Endothelial cell of umbilical vein (primary cell): ENCODE results near the gene PXMP4. TPM values are rescaled to one million over a fixed set of nuclear protein-coding genes. Genes with fewer than 3 reads are reported as not detected.

Experiments used
- BruUV-seq: library from RNA; stranded (reverse); fragments of 400-500 nt; replicated peaks from 2 replicates; lab custom pipeline; 2021; lab: Mats Ljungman, UMichigan
- CTCF ChIA-PET: fragments of 300-600, 350-600 bp; sonication (Branson Sonifier 250); formaldehyde crosslinking; loops from one replicate; lab custom pipeline; 2021; ENCODE audit warnings: antibody characterized with exemption, inconsistent platforms; lab: Charles Lee
- POLR2A ChIA-PET: fragments of 300-600, 350-600 bp; sonication (Branson Sonifier 250); formaldehyde crosslinking; loops from one replicate; lab custom pipeline; 2021; ENCODE audit warnings: antibody characterized with exemption, inconsistent platforms; lab: Charles Lee
- DNase-seq: peaks from one replicate; pipeline ENCODE4 v3.0.0-alpha.2; 2011; ENCODE audit warnings: low read depth, low spot score
- FAIRE-seq: peaks from 2 replicates; lab custom pipeline; 2011; peaks lifted over from hg19 to GRCh38; lab: Jason Lieb, UNC
- H2AFZ ChIP-seq: 2 replicates; pipeline ENCODE4 v1.6.0; 2012; ENCODE audit warnings: low read depth, low read length, control low read depth, inconsistent platforms
- H3K27ac ChIP-seq: 2 replicates; pipeline ENCODE4 v1.5.1; 2011; ENCODE audit warnings: low read depth, mild to moderate bottlenecking, control low read depth, low read length, moderate library complexity; ENCODE audit not compliant: insufficient read depth
- H3K27me3 ChIP-seq, 2 experiments: 2 replicates each; pipeline versions ENCODE4 v1.6.0 to v1.6.1; 2011; ENCODE audit warnings: low read length in 2 of 2, mixed read lengths in 1 of 2; ENCODE audit not compliant: control insufficient read depth in 2 of 2, insufficient read depth in 2 of 2
- H3K36me3 ChIP-seq, 2 experiments: 2 replicates in 1 of 2; 3 replicates in 1 of 2; pipeline ENCODE4 v1.5.1; 2011; ENCODE audit warnings: low read length in 2 of 2, mild to moderate bottlenecking in 1 of 2, moderate library complexity in 1 of 2; ENCODE audit not compliant: control insufficient read depth in 2 of 2, insufficient read depth in 2 of 2; ENCODE audit errors: extremely low read depth in 1 of 2
- H3K4me1 ChIP-seq: 3 replicates; pipeline ENCODE4 v1.5.1; 2011; ENCODE audit warnings: mild to moderate bottlenecking, low read length; ENCODE audit not compliant: control insufficient read depth, insufficient read depth; ENCODE audit errors: extremely low read depth
- H3K4me2 ChIP-seq: 2 replicates; pipeline ENCODE4 v1.6.1; 2011; ENCODE audit warnings: low read length, control low read depth, mixed read lengths; ENCODE audit not compliant: insufficient read depth
- H3K4me3 ChIP-seq, 3 experiments: fragments of 200-600 bp in 1 of 3; sonication (generic), shearing (Covaris generic) in 1 of 3; replicated peaks in 1 of 3; 2 replicates each; pipeline ENCODE4 v1.5.1; 2011 to 2016; ENCODE audit warnings: control low read depth in 3 of 3, low read length in 3 of 3, mild to moderate bottlenecking in 2 of 3, inconsistent platforms in 1 of 3, low read depth in 1 of 3, moderate library complexity in 1 of 3; ENCODE audit not compliant: insufficient read depth in 1 of 3
- H3K79me2 ChIP-seq: 2 replicates; pipeline ENCODE4 v1.6.0; 2012; ENCODE audit warnings: low read length, inconsistent platforms; ENCODE audit not compliant: control insufficient read depth, insufficient read depth
- H3K9ac ChIP-seq: replicated peaks from 2 replicates; pipeline ENCODE3; 2011; ENCODE audit warnings: low read length, control low read depth; ENCODE audit not compliant: insufficient read depth; ENCODE audit errors: extremely low read depth
- H3K9me1 ChIP-seq: replicated peaks from 3 replicates; pipeline ENCODE4 v1.6.0; 2011; ENCODE audit warnings: mild to moderate bottlenecking, low read length; ENCODE audit not compliant: control insufficient read depth, insufficient read depth; ENCODE audit errors: extremely low read depth
- H3K9me3 ChIP-seq: replicated peaks from 2 replicates; pipeline ENCODE4 v1.5.1; 2012; ENCODE audit warnings: low read length, inconsistent platforms; ENCODE audit not compliant: control insufficient read depth, insufficient read depth
- H4K20me1 ChIP-seq: replicated peaks from 2 replicates; pipeline ENCODE3; 2011; ENCODE audit warnings: mild to moderate bottlenecking, low read length; ENCODE audit not compliant: control insufficient read depth, insufficient read depth; ENCODE audit errors: extremely low read depth
- CTCF ChIP-seq, 2 donors: IDR thresholded peaks; 1 replicate in 1 of 2; 2 replicates in 1 of 2; pipeline ENCODE4 v1.5.1; 2011; ENCODE audit warnings: low read length in 2 of 2, mild to moderate bottlenecking in 2 of 2, moderate library complexity in 2 of 2, control low read depth in 1 of 2, inconsistent platforms in 1 of 2, low read depth in 1 of 2; ENCODE audit not compliant: insufficient read depth in 1 of 2; ENCODE audit errors: extremely low read depth in 1 of 2
- EZH2 ChIP-seq: IDR thresholded peaks from 2 replicates; pipeline ENCODE4 v1.6.1; 2012; ENCODE audit warnings: borderline replicate concordance, low read depth, mild to moderate bottlenecking, moderate library complexity, low read length, inconsistent platforms; ENCODE audit not compliant: severe bottlenecking
- GATA2 ChIP-seq: IDR thresholded peaks from 2 replicates; pipeline ENCODE4 v1.7.0; 2011; ENCODE audit warnings: low read depth, mild to moderate bottlenecking, moderate library complexity, mixed read lengths, low read length; ENCODE audit not compliant: insufficient read length, insufficient read depth
- POLR2A ChIP-seq: IDR thresholded peaks from 2 replicates; pipeline ENCODE4 v1.6.1; 2012; ENCODE audit warnings: low read depth, mild to moderate bottlenecking, control low read depth, low read length
- POLR2AphosphoS5 ChIP-seq: IDR thresholded peaks from 2 replicates; pipeline ENCODE4 v1.6.1; 2012; ENCODE audit warnings: low read depth, mild to moderate bottlenecking, control low read depth, low read length, moderate library complexity; ENCODE audit not compliant: insufficient read depth
- dilution Hi-C: fragments of 300-500 bp; cut with MboI; formaldehyde crosslinking; loops from one replicate; pipeline ENCODE4 v1.15.0; 2019; ENCODE audit warnings: low sequenced_read_pairs; ENCODE audit not compliant: extremely low pct_ligation_motif_present
- intact Hi-C: fragments of 100-400 bp; cut with micrococcal nuclease; formaldehyde crosslinking; loops from one replicate; pipeline ENCODE4 v1.10.0; 2022
- polyA plus RNA-seq, 4 experiments: library from polyadenylated mRNA; depleted of rRNA in 3 of 4; stranded (reverse) in 3 of 4; unstranded in 1 of 4; fragments of >200 nt; gene quantifications; 2 replicates each; pipeline versions ENCODE4 v1.2.1 to v1.2.3, GENCODE V29; 2011 to 2012; ENCODE audit warnings: missing spikeins in 1 of 4
- total RNA-seq: library from RNA; stranded (reverse); gene quantifications from 2 replicates; pipeline ENCODE4 v1.2.3, GENCODE V29; 2021

The PXMP4 gene
- total and polyA plus RNA-seq, 2 donors (not counting 3 experiments of a cell fraction or from before 2014, with no cell fraction given), result 6.9 to 8.5 TPM

- Histone ChIP-seq H2AFZ (no peak overlapping the region), H3K4me3 (no peak overlapping the region), H3K36me3 (no peaks in the 10 kb centered on the region), H4K20me1 (no peaks in the 10 kb centered on the region), H3K27ac (no peak overlapping the region), H3K9me3 (no peaks in the 10 kb centered on the region), H3K4me1 (no peaks in the 10 kb centered on the region), H3K4me2 (no peak overlapping the region), H3K27me3 (no peaks in the 10 kb centered on the region), H3K9me1 (no peaks in the 10 kb centered on the region), H3K79me2 (no peaks in the 10 kb centered on the region), H3K9ac (no peak overlapping the region)
- ChIA-PET POLR2A (no interaction called here), CTCF (interaction anchor here (0.6 to 5.2 kb wide), 10 partner anchors 9 to 233 kb away, joined by 3 to 58 read pairs (median 14); no protein-coding TSS in a partner anchor)
- DNase-seq (no peak), FAIRE-seq (no peak)
- dilution Hi-C loops (no loop called here), intact Hi-C loops (loop anchor here (5.0 kb wide), 1 partner anchor 137 kb away; no protein-coding TSS in a partner anchor)
- TF ChIP-seq POLR2AphosphoS5, result no peak
- no peak for TF ChIP-seq EZH2
- TF ChIP-seq GATA2, result no peak
- TF ChIP-seq CTCF (IDR thresholded peaks at IDR 0.05; ENCODE audit: extremely low read depth in 1 of 2, insufficient read depth in 1 of 2, low read depth in 1 of 2, low read length in 2 of 2), result no peak
- TF ChIP-seq POLR2A, result no peak
- BruUV-seq, result no TSS peak
These were observed 65.4 kb downstream of the PXMP4 start for GRCh38 chr20:33654680-33655161.
